ENCODE data around the gene TSPAN9. TPM values are rescaled to one million over a fixed set of nuclear protein-coding genes. Genes with fewer than 3 reads are reported as not detected.

TSPAN9 gene
- total RNA-seq, 1 donor from 2014 or later = 31.7 TPM

- peaks cover 23% of the 10 kb centered on the region for H3K4me1 Mint-ChIP-seq (ENCODE audit: unreplicated experiment)
- no peak for DNase-seq (ENCODE audit: extremely low spot score, unreplicated experiment)
- H3K27ac Mint-ChIP-seq = no peak overlapping the region
These were observed 22.0 kb downstream of the TSPAN9 start for GRCh38 chr12:3099146-3099545.

GRCh38 chr12:3101309-3102024 is 24.3 kb downstream of the TSPAN9 start:
- Mint-ChIP-seq H3K4me3 (no peak overlapping the region), H3K4me1 (ENCODE audit: unreplicated experiment) (peaks cover 42% of the 10 kb centered on the region), H3K9me3 (peaks cover 4% of the 10 kb centered on the region), H3K27me3 (no peaks in the 10 kb centered on the region), H3K27ac (no peak overlapping the region), H3K36me3 (peaks cover 33% of the 10 kb centered on the region)
- DNase-seq (ENCODE audit: extremely low spot score, unreplicated experiment) = no peak
- TF ChIP-seq CTCF (conservative IDR thresholded peaks at IDR 0.05) = no peak

More at GRCh38 chr12:3099146-3099545, 22.0 kb downstream of the TSPAN9 start:
- peaks cover 36% of the 10 kb centered on the region for H3K36me3 Mint-ChIP-seq
- no peaks in the 10 kb centered on the region for H3K27me3 Mint-ChIP-seq
- H3K4me3 Mint-ChIP-seq = no peak overlapping the region
- no peak for TF ChIP-seq CTCF (conservative IDR thresholded peaks at IDR 0.05)
- peaks cover 4% of the 10 kb centered on the region for H3K9me3 Mint-ChIP-seq

GRCh38 chr12:3102771-3103410 is 25.7 kb downstream of the TSPAN9 start:
- no peak overlapping the region for H3K27ac Mint-ChIP-seq

GRCh38 chr12:3103806-3104205 is 26.6 kb downstream of the TSPAN9 start:
- TF ChIP-seq CTCF (conservative IDR thresholded peaks at IDR 0.05) = no peak
- peaks cover 30% of the 10 kb centered on the region for H3K4me1 Mint-ChIP-seq (ENCODE audit: unreplicated experiment)
- no peak overlapping the region for H3K4me3 Mint-ChIP-seq
- no peaks in the 10 kb centered on the region for H3K27me3 Mint-ChIP-seq
- no peak for DNase-seq (ENCODE audit: extremely low spot score, unreplicated experiment)
- H3K27ac Mint-ChIP-seq = peak overlapping the region; percentile 12
- H3K9me3 Mint-ChIP-seq = peaks cover 4% of the 10 kb centered on the region
- peaks cover 21% of the 10 kb centered on the region for H3K36me3 Mint-ChIP-seq

More at GRCh38 chr12:3102771-3103410, 25.7 kb downstream of the TSPAN9 start:
- Mint-ChIP-seq H3K4me1 (ENCODE audit: unreplicated experiment) (peaks cover 32% of the 10 kb centered on the region), H3K4me3 (no peak overlapping the region), H3K9me3 (peaks cover 4% of the 10 kb centered on the region), H3K36me3 (peaks cover 28% of the 10 kb centered on the region), H3K27me3 (no peaks in the 10 kb centered on the region)
- no peak for TF ChIP-seq CTCF (conservative IDR thresholded peaks at IDR 0.05)
- DNase-seq (ENCODE audit: extremely low spot score, unreplicated experiment) = no peak

- Mint-ChIP-seq H3K4me3 (peak overlapping the region; percentile 24), H3K36me3 (peaks cover 5% of the 10 kb centered on the region), H3K27ac (no peak overlapping the region), H3K4me1 (ENCODE audit: unreplicated experiment) (peaks cover 30% of the 10 kb centered on the region), H3K27me3 (no peaks in the 10 kb centered on the region), H3K9me3 (no peaks in the 10 kb centered on the region)
- DNase-seq (ENCODE audit: extremely low spot score, unreplicated experiment) = no peak
- TF ChIP-seq CTCF (conservative IDR thresholded peaks at IDR 0.05) = no peak
These were observed 28.7 kb downstream of the TSPAN9 start for GRCh38 chr12:3105690-3106479.

All from type B pancreatic cell (in vitro differentiated cells).